ENCODE results near the gene PPP1CC. TPM values are rescaled to one million over a fixed set of nuclear protein-coding genes. Genes with fewer than 3 reads are reported as not detected.

PPP1CC gene
- total RNA-seq, 2 experiments from 2014 or later = 280 to 285 TPM

GRCh38 chr12:110717037-110717436 lies 25.7 kb downstream of the PPP1CC start:
- peaks cover 47% of the 10 kb centered on the region for H3K36me3 Mint-ChIP-seq (ENCODE audit: low read depth)
- peak overlapping the region; percentile 68 for H3K27ac Mint-ChIP-seq
- peak; percentile 39 for DNase-seq
- peaks cover 23% of the 10 kb centered on the region for H3K4me1 Mint-ChIP-seq (ENCODE audit: low read depth)
- no peak overlapping the region for H3K4me3 Mint-ChIP-seq
- intact Hi-C loops (cut with micrococcal nuclease) = loop anchor here (5.0 kb wide), 1 partner anchor 170 kb away; no protein-coding TSS in a partner anchor
- no peaks in the 10 kb centered on the region for H3K9me3 Mint-ChIP-seq
- CTCF ChIA-PET = interaction anchor here (1.0 kb wide), 1 partner anchor 10 kb away, joined by 3 read pairs; no protein-coding TSS in a partner anchor
- no peaks in the 10 kb centered on the region for H3K27me3 Mint-ChIP-seq (ENCODE audit: low read depth)

DNA sequence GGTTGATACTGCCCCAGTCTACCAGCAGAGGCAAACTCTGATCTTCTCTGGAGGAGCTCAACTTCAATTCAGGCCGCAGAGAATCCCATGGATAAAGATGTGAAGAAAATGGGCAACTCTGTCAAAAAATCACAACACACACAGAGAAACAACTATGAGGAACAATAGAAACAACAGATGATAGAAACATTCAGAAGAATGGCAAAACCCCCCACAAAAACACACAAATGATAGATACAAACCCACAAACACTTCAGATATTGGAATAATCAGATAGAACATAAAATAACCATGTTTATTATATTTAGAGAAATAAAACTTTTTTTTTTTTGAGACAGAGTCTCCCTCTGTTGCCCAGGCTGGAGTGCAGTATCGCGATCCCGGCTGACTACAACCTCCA lies 33.8 kb downstream of the PPP1CC start:
- Mint-ChIP-seq H3K4me3 (no peak overlapping the region), H3K27me3 (ENCODE audit: low read depth) (no peaks in the 10 kb centered on the region), H3K4me1 (ENCODE audit: low read depth) (peaks cover 3% of the 10 kb centered on the region), H3K9me3 (no peaks in the 10 kb centered on the region), H3K27ac (no peak overlapping the region), H3K36me3 (ENCODE audit: low read depth) (peaks cover 5% of the 10 kb centered on the region)
- CTCF ChIA-PET = interaction anchor here (0.6 to 0.7 kb wide), 3 partner anchors 21 to 196 kb away, joined by 4 to 8 read pairs (median 5); no protein-coding TSS in a partner anchor
- DNase-seq = no peak
- intact Hi-C loops (cut with micrococcal nuclease) = no loop called here

DNA sequence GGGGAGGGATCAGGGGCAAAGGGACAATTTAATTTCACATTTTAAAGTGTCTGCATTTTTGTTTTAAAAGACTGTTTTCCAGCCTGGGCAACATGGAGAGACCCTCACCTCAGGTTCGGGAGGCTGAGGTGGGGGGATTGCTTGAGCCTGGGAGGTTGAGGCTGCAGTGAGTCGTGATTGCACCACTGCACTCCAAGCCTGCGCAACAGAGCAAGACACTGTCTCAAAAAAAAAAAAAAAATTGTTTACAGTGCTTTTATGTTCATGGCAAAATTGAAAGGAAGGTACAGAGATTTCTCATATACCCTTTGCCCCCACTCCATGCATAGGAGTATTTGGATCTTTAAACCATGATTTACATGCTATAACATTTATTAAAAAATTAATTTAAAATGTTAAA lies 37.4 kb downstream of the PPP1CC start:
- H3K27ac Mint-ChIP-seq = no peak overlapping the region
- intact Hi-C loops (cut with micrococcal nuclease) = no loop called here
- H3K4me3 Mint-ChIP-seq = no peak overlapping the region
- no peaks in the 10 kb centered on the region for H3K9me3 Mint-ChIP-seq
- H3K4me1 Mint-ChIP-seq (ENCODE audit: low read depth) = peaks cover 3% of the 10 kb centered on the region
- DNase-seq = no peak
- CTCF ChIA-PET = interaction anchor here (0.6 to 2.6 kb wide), 9 partner anchors 16 to 216 kb away, joined by 3 to 23 read pairs (median 4); no protein-coding TSS in a partner anchor
- H3K36me3 Mint-ChIP-seq (ENCODE audit: low read depth) = peaks cover 5% of the 10 kb centered on the region
- no peaks in the 10 kb centered on the region for H3K27me3 Mint-ChIP-seq (ENCODE audit: low read depth)

DNA sequence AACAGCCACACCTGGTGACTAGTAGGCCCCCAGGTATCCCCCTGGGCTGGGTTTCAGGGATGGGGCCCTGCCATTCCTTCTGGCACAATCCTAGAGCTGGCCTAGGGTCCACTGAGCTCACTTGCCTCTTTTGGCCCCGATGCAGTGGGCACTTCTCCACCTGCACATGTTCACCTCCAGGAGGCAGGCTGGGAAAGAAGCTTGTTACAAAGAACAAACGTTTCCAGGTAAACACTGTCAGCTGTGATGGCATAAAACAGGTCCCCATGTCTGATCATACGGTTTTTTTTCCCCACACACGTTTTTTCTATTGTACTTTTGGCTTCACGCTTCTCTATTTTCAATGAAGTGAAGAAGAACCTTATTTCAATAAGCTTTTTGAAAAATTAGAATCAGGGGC lies 37.9 kb downstream of the PPP1CC start:
- H3K4me3 Mint-ChIP-seq = no peak overlapping the region
- no peaks in the 10 kb centered on the region for H3K27me3 Mint-ChIP-seq (ENCODE audit: low read depth)
- DNase-seq = peak; percentile 58
- H3K4me1 Mint-ChIP-seq (ENCODE audit: low read depth) = peaks cover 3% of the 10 kb centered on the region
- H3K27ac Mint-ChIP-seq = no peak overlapping the region
- CTCF ChIA-PET = interaction anchor here (0.7 to 2.6 kb wide), 10 partner anchors 15 to 595 kb away, joined by 3 to 23 read pairs (median 3); no protein-coding TSS in a partner anchor
- intact Hi-C loops (cut with micrococcal nuclease) = loop anchor here (1.0 kb wide), 2 partner anchors 122 to 184 kb away; no protein-coding TSS in a partner anchor
- peaks cover 5% of the 10 kb centered on the region for H3K36me3 Mint-ChIP-seq (ENCODE audit: low read depth)
- H3K9me3 Mint-ChIP-seq = no peaks in the 10 kb centered on the region

DNA sequence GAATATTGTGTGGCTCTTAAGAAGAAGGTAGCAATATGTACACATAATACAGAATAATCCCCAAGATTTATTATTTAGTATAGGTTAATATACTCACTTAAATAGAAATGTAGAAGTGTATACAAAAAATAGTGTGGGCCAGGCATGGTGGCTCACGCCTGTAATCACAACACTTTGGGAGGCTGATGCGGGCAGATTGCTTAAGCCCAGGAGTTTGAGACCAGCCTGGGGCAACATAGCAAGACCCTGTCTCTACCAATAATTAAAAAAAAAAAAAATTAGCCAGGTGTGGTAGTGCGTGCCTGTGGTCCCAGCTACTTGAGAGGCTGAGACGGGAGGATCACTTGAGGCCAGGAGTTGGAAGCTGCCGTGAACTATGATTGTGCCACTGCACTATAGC lies 38.5 kb downstream of the PPP1CC start:
- Mint-ChIP-seq H3K36me3 (ENCODE audit: low read depth) (peaks cover 5% of the 10 kb centered on the region), H3K4me3 (no peak overlapping the region), H3K27me3 (ENCODE audit: low read depth) (no peaks in the 10 kb centered on the region), H3K27ac (no peak overlapping the region), H3K4me1 (ENCODE audit: low read depth) (peaks cover 3% of the 10 kb centered on the region), H3K9me3 (no peaks in the 10 kb centered on the region)
- CTCF ChIA-PET = interaction anchor here (0.7 to 2.6 kb wide), 9 partner anchors 15 to 596 kb away, joined by 3 to 23 read pairs (median 3); no protein-coding TSS in a partner anchor
- DNase-seq = no peak
- intact Hi-C loops (cut with micrococcal nuclease) = loop anchor here (1.0 kb wide), 2 partner anchors 122 to 184 kb away; no protein-coding TSS in a partner anchor

- no peak overlapping the region for H3K4me3 Mint-ChIP-seq
- H3K27ac Mint-ChIP-seq = no peak overlapping the region
- no peaks in the 10 kb centered on the region for H3K27me3 Mint-ChIP-seq (ENCODE audit: low read depth)
- H3K9me3 Mint-ChIP-seq = no peaks in the 10 kb centered on the region
- H3K36me3 Mint-ChIP-seq (ENCODE audit: low read depth) = no peaks in the 10 kb centered on the region
- intact Hi-C loops (cut with micrococcal nuclease) = no loop called here
- DNase-seq = no peak
- peaks cover 17% of the 10 kb centered on the region for H3K4me1 Mint-ChIP-seq (ENCODE audit: low read depth)
- CTCF ChIA-PET = interaction anchor here (0.6 to 1.5 kb wide), 3 partner anchors 100 to 203 kb away, joined by 3 to 7 read pairs (median 3); no protein-coding TSS in a partner anchor
Measured at GRCh38 chr12:110702081-110702480, 40.6 kb downstream of the PPP1CC start.

- intact Hi-C loops (cut with micrococcal nuclease) = loop anchor here (2.0 to 5.0 kb wide), 4 partner anchors 147 to 231 kb away; partner anchors contain the start of genes FAM216A and GPN3
Measured at GRCh38 chr12:110699591-110700445, 42.9 kb downstream of the PPP1CC start.

GRCh38 chr12:110698171-110698902 lies 44.4 kb downstream of the PPP1CC start:
- Mint-ChIP-seq H3K9me3 (no peaks in the 10 kb centered on the region), H3K4me3 (no peak overlapping the region), H3K4me1 (ENCODE audit: low read depth) (peaks cover 17% of the 10 kb centered on the region), H3K27ac (peak overlapping the region; percentile 57), H3K36me3 (ENCODE audit: low read depth) (no peaks in the 10 kb centered on the region), H3K27me3 (ENCODE audit: low read depth) (no peaks in the 10 kb centered on the region)
- CTCF ChIA-PET = interaction anchor here (0.6 to 1.6 kb wide), 14 partner anchors 9 to 189 kb away, joined by 3 to 6 read pairs (median 3); partner anchors contain the start of genes HVCN1 and TCTN1
- intact Hi-C loops (cut with micrococcal nuclease) = loop anchor here (1.0 to 5.0 kb wide), 7 partner anchors 79 to 248 kb away; partner anchors contain the start of genes ARPC3, FAM216A and GPN3
- peak; percentile 90 for DNase-seq

More at GRCh38 chr12:110699591-110700445, 42.9 kb downstream of the PPP1CC start:
- CTCF ChIA-PET = interaction anchor here (0.7 to 1.4 kb wide), 3 partner anchors 76 to 188 kb away, joined by 3 to 5 read pairs (median 3); no protein-coding TSS in a partner anchor
- Mint-ChIP-seq H3K4me1 (ENCODE audit: low read depth) (peaks cover 15% of the 10 kb centered on the region), H3K4me3 (no peak overlapping the region), H3K27me3 (ENCODE audit: low read depth) (no peaks in the 10 kb centered on the region), H3K9me3 (no peaks in the 10 kb centered on the region), H3K36me3 (ENCODE audit: low read depth) (no peaks in the 10 kb centered on the region), H3K27ac (no peak overlapping the region)
- DNase-seq = no peak

DNA sequence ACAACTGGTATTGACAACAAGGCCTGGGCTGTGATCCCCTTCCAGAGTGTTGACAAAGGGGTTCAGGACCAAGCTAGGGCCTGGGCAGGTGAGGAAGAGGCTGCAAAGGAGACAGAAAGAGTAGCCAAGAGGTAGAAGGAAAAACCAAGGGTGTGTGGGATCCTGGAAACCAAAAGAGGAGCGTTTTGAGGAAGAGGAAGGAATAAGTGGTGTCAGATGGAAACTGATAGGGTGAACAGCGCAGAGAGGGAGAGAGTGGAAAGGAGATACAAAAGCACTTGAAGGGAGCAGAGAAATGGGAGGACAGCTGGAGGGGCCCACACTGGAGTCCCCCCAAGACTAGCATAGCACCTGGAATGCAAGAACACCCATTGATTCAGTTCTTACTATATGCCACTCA lies 45.5 kb downstream of the PPP1CC start:
- intact Hi-C loops (cut with micrococcal nuclease) = loop anchor here (5.0 kb wide), 1 partner anchor 185 kb away; no protein-coding TSS in a partner anchor
- H3K27ac Mint-ChIP-seq = no peak overlapping the region
- no peak for DNase-seq
- H3K9me3 Mint-ChIP-seq = no peaks in the 10 kb centered on the region
- no peak overlapping the region for H3K4me3 Mint-ChIP-seq
- H3K36me3 Mint-ChIP-seq (ENCODE audit: low read depth) = no peaks in the 10 kb centered on the region
- no peaks in the 10 kb centered on the region for H3K27me3 Mint-ChIP-seq (ENCODE audit: low read depth)
- peaks cover 19% of the 10 kb centered on the region for H3K4me1 Mint-ChIP-seq (ENCODE audit: low read depth)
- CTCF ChIA-PET = interaction anchor here (0.6 to 1.6 kb wide), 14 partner anchors 8 to 190 kb away, joined by 3 to 6 read pairs (median 3); partner anchors contain the start of genes HVCN1 and TCTN1

DNA sequence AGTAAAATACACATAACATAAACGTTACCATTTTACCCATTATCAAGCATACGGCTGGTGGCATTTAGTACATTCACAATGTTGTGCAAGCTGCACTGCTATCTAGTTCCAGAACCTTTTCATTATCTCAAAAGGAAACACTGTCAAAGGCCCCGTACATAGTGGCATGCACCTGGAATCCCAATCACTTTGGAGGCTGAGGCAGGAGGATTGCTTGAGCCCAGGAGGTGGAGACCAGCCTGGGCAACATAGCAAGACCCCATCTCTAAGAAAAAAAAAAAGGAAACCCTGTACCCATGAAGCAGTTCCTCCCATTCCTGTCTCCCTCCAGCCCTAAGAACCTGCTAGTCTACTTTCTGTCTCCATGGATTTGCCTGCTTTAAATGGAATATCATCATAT lies 46.4 kb downstream of the PPP1CC start:
- Mint-ChIP-seq H3K9me3 (no peaks in the 10 kb centered on the region), H3K36me3 (ENCODE audit: low read depth) (no peaks in the 10 kb centered on the region), H3K4me3 (no peak overlapping the region), H3K27ac (no peak overlapping the region), H3K27me3 (ENCODE audit: low read depth) (no peaks in the 10 kb centered on the region), H3K4me1 (ENCODE audit: low read depth) (peaks cover 19% of the 10 kb centered on the region)
- intact Hi-C loops (cut with micrococcal nuclease) = loop anchor here (5.0 kb wide), 1 partner anchor 184 kb away; no protein-coding TSS in a partner anchor
- no peak for DNase-seq
- CTCF ChIA-PET = no interaction called here

GRCh38 chr12:110694330-110694901 lies 48.3 kb downstream of the PPP1CC start:
- Mint-ChIP-seq H3K9me3 (no peaks in the 10 kb centered on the region), H3K4me3 (no peak overlapping the region), H3K4me1 (ENCODE audit: low read depth) (peaks cover 29% of the 10 kb centered on the region), H3K27me3 (ENCODE audit: low read depth) (no peaks in the 10 kb centered on the region), H3K36me3 (ENCODE audit: low read depth) (no peaks in the 10 kb centered on the region), H3K27ac (no peak overlapping the region)
- intact Hi-C loops (cut with micrococcal nuclease) = loop anchor here (1.0 kb wide), 1 partner anchor 75 kb away; no protein-coding TSS in a partner anchor
- no peak for DNase-seq
- CTCF ChIA-PET = no interaction called here
